Lower lobe of right lung (tissue), 2 donors: ENCODE results near the gene SIPA1. TPM values are rescaled to one million over a fixed set of nuclear protein-coding genes. Genes with fewer than 3 reads are reported as not detected.

ENCODE experiments used
- ATAC-seq, 2 donors: fragments of 200-7000 bp; cut with Tn5 transposase; one replicate each; pipeline ENCODE4 v1.9.1; 2020 to 2022; ENCODE audit warnings: mild to moderate bottlenecking in 2 of 2, moderate library complexity in 2 of 2
- DNase-seq: peaks from one replicate; pipeline ENCODE4 v3.0.0-alpha.2; 2020
- H3K27ac ChIP-seq: fragments of 200-600 bp; one replicate; pipeline ENCODE4 v1.8.0; 2022
- H3K27me3 ChIP-seq: fragments of 200-600 bp; one replicate; pipeline ENCODE4 v1.8.0; 2022; ENCODE audit warnings: low read depth
- H3K36me3 ChIP-seq: fragments of 200-600 bp; one replicate; pipeline ENCODE4 v1.8.0; 2022; ENCODE audit warnings: mild to moderate bottlenecking
- H3K4me1 ChIP-seq: fragments of 200-600 bp; one replicate; pipeline ENCODE4 v1.8.0; 2022
- H3K4me3 ChIP-seq: fragments of 200-600 bp; one replicate; pipeline ENCODE4 v1.8.0; 2022; ENCODE audit warnings: mild to moderate bottlenecking
- H3K9me3 ChIP-seq: fragments of 200-600 bp; one replicate; pipeline ENCODE4 v1.8.0; 2022
- intact Hi-C: fragments of 100-400 bp; cut with DNase I; formaldehyde crosslinking; loops from one replicate; pipeline ENCODE4 v1.11.0; 2022
- total RNA-seq: library from RNA; stranded (reverse); fragmentation: NEBNext Ultra II Directional; extraction: Animal tissue kit (Norgen Biotek cat#: 25700); gene quantifications from one replicate; pipeline ENCODE4 v1.2.1, GENCODE V29; 2021
- TF ChIP-seq, protein P1 (sequence below): fragments of 200-600 bp; IDR thresholded peaks from one replicate; pipeline ENCODE4 v1.8.0; 2022; ENCODE audit warnings: antibody characterized with exemption, mild to moderate bottlenecking
- donor health status: DM: no; HTN: yes; CAD: no; lungs with severe emphysema.

Gene SIPA1
- total RNA-seq, 1 donor from 2014 or later = 102 TPM

DNA sequence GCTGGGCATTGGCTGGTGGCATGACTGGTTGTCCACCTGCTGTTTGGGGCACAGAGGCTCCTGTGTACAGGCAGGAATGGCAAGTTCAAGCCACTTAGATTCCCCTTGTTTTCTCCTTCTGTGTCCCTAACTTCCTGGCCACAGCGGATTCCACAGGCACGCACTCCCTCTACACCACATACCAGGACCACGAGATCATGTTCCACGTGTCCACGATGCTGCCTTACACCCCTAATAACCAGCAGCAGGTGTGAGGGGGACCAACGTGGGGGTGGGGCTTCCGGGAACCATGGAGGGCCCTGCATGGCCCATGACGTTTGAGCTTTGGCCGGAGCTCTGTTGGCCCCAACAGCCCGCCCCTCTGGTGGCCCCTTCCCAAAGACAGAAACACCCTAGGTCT is 7.8 kb downstream of the SIPA1 start:
- no peak overlapping the region for H3K27ac ChIP-seq
- TF ChIP-seq, protein P1, sequence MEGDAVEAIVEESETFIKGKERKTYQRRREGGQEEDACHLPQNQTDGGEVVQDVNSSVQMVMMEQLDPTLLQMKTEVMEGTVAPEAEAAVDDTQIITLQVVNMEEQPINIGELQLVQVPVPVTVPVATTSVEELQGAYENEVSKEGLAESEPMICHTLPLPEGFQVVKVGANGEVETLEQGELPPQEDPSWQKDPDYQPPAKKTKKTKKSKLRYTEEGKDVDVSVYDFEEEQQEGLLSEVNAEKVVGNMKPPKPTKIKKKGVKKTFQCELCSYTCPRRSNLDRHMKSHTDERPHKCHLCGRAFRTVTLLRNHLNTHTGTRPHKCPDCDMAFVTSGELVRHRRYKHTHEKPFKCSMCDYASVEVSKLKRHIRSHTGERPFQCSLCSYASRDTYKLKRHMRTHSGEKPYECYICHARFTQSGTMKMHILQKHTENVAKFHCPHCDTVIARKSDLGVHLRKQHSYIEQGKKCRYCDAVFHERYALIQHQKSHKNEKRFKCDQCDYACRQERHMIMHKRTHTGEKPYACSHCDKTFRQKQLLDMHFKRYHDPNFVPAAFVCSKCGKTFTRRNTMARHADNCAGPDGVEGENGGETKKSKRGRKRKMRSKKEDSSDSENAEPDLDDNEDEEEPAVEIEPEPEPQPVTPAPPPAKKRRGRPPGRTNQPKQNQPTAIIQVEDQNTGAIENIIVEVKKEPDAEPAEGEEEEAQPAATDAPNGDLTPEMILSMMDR = no peak
- peaks cover 75% of the 10 kb centered on the region for H3K36me3 ChIP-seq
- H3K4me1 ChIP-seq = peaks cover 44% of the 10 kb centered on the region
- no peak for DNase-seq
- no peak overlapping the region for H3K4me3 ChIP-seq
- H3K9me3 ChIP-seq = no peaks in the 10 kb centered on the region
- no peak for ATAC-seq
- intact Hi-C loops = no loop called here
- H3K27me3 ChIP-seq = no peaks in the 10 kb centered on the region

DNA sequence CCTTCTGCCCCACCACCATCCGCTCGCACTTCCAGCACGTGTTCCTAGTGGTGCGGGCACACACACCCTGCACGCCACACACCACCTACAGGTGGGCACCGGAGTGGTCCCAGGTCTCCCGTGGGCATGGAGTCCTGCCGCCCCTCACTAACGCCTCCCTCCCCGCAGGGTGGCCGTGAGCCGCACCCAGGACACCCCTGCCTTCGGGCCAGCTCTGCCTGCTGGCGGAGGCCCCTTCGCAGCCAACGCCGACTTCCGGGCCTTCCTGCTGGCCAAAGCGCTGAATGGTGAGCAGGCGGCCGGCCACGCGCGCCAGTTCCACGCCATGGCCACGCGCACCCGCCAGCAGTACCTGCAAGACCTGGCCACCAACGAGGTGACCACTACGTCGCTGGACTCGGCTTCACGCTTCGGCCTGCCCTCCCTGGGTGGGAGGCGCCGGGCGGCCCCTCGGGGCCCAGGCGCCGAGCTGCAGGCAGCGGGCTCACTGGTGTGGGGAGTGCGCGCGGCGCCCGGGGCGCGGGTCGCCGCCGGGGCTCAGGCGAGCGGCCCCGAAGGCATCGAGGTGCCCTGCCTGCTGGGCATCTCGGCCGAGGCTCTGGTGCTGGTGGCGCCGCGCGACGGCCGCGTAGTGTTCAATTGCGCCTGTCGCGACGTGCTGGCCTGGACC is 8.5 kb downstream of the SIPA1 start:
- H3K9me3 ChIP-seq = no peaks in the 10 kb centered on the region
- DNase-seq = no peak
- peaks cover 44% of the 10 kb centered on the region for H3K4me1 ChIP-seq
- intact Hi-C loops = no loop called here
- H3K27ac ChIP-seq = peak overlapping the region; percentile 56
- ATAC-seq = no peak
- TF ChIP-seq, protein P1 = no peak
- H3K27me3 ChIP-seq = no peaks in the 10 kb centered on the region
- peak overlapping the region; percentile 47 for H3K4me3 ChIP-seq
- peaks cover 82% of the 10 kb centered on the region for H3K36me3 ChIP-seq

DNA sequence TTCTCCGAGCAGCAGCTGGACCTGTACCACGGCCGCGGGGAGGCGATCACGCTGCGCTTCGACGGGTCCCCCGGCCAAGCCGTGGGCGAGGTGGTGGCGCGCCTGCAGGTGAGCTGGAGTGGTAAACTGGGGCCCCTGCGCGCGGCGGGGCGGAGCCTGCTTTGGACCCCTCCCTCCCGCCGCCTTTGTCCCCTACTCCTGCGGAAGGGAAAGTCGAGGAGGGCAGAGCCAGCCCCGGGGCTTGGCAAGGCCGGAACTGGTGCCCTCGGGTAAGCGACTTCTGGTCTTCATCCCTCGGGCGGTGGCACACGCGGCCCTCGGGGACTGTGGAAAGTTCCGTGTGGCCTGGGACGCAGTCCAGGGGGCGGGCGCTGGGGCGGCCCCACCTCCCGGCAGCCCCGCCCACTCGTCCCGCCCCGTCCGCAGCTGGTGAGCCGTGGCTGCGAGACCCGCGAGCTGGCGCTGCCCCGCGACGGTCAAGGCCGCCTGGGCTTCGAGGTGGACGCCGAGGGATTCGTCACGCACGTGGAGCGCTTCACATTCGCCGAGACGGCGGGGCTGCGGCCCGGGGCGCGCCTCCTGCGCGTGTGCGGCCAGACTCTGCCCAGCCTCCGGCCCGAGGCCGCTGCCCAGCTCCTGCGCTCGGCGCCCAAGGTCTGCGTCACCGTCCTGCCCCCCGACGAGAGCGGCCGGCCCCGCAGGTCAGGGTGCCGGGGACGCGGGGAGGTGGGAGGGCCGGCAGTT is 9.2 kb downstream of the SIPA1 start:
- peaks cover 80% of the 10 kb centered on the region for H3K36me3 ChIP-seq
- ATAC-seq (peak; percentile 68 to 79), DNase-seq (peak; percentile 64)
- peak overlapping the region; percentile 56 for H3K27ac ChIP-seq
- intact Hi-C loops = no loop called here
- no peaks in the 10 kb centered on the region for H3K27me3 ChIP-seq
- peak overlapping the region; percentile 47 for H3K4me3 ChIP-seq
- H3K4me1 ChIP-seq = peaks cover 44% of the 10 kb centered on the region
- no peaks in the 10 kb centered on the region for H3K9me3 ChIP-seq
- TF ChIP-seq, protein P1 = no peak

DNA sequence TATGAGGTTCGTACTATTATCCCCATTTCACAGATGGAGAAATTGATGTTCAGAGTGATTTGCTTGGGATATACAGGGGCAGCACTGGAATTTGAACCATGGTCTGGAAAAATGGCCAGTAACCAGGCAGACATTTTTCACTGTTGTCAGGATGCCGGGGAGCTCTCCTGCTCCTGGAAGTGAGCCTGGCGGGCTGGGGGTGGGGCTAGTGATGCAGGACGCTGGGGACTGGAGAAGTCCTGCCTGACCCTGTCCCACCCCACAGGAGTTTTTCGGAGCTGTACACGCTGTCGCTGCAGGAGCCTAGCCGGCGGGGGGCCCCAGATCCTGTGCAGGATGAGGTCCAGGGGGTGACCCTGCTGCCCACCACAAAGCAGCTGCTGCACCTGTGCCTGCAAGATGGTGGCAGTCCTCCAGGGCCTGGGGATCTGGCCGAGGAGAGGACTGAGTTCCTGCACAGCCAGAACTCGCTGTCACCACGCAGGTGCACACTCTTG is 11.1 kb downstream of the SIPA1 start:
- no peak for ATAC-seq
- Histone ChIP-seq H3K36me3 (peaks cover 72% of the 10 kb centered on the region), H3K9me3 (no peaks in the 10 kb centered on the region), H3K27me3 (no peaks in the 10 kb centered on the region), H3K27ac (no peak overlapping the region), H3K4me1 (peaks cover 43% of the 10 kb centered on the region), H3K4me3 (no peak overlapping the region)
- DNase-seq = no peak
- intact Hi-C loops = no loop called here
- TF ChIP-seq, protein P1 = no peak

DNA sequence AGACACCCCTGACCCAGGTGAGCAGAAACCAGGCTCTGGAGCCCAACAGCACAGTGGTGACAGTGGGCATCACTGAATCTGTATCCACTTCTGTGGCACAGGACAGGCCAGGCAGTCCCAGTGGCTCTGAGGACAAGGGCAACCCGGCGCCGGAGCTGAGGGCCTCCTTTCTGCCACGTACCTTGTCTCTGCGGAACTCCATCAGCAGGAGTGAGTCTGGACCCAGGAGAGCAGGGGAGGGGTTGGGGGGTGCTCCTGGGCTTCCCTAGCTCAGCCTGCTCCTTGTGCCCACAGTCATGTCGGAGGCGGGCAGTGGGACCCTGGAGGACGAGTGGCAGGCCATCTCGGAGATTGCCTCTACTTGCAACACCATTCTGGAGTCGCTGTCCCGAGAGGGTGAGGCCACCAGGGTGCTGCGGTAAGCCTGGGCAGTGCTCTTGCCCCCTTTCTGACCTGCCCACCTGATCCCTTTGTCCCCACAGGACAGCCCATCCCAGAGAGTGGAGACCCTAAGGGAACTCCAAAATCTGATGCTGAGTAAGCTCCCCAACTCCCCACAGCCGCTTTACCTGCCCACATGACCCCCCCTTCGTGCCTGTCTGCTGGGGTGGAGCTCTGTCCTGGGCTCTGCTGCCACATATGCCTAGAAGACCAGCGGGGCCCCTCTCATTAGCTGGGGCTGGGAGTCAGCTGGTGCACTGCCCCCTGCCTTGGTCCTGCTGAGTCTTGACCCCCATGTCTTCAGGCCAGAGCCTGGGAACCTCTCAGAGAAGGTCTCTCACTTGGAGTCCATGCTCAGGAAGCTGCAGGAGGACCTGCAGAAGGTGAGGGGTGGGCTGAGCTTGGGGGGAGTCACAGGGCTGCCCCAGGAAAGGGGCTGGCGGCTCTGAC is 12.0 kb downstream of the SIPA1 start:
- ATAC-seq (no peak), DNase-seq (no peak)
- TF ChIP-seq, protein P1 = no peak
- peaks cover 73% of the 10 kb centered on the region for H3K36me3 ChIP-seq
- H3K27ac ChIP-seq = peak overlapping the region; percentile 96
- intact Hi-C loops = no loop called here
- H3K4me1 ChIP-seq = peaks cover 51% of the 10 kb centered on the region
- H3K4me3 ChIP-seq = no peak overlapping the region
- H3K27me3 ChIP-seq = no peaks in the 10 kb centered on the region
- no peaks in the 10 kb centered on the region for H3K9me3 ChIP-seq
